Activated CD4-positive, alpha-beta T cell treated with anti-CD3 and anti-CD28 coated beads for 24 hours (primary cell): Measurements from ENCODE around the gene ZNF839.

Source experiments
- DNase-seq, 2 donors: peaks; one replicate each; pipeline ENCODE4 v3.0.0-alpha.2; 2020; ENCODE audit warnings: low read depth in 2 of 2

The ZNF839 gene

DNA sequence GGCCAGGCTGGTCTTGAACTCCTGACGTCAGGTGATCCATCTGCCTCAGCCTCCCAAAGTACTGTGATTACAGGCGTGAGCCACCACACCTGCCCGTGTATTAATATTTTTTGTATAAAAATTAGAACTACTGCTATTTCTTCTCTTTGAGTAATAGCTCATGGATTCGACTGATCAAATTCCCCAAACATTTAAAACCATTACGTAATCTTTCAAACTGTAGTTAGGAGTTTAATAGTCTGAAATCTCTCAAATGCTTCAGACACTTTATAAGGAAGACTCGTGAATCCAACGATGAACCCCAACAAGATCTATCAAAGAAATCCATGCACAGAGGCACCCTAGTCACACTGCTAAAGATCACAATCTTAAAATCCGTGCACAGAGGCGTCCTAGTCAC lies 59.3 kb downstream of the ZNF839 start:
- DNase-seq, result no peak

DNA sequence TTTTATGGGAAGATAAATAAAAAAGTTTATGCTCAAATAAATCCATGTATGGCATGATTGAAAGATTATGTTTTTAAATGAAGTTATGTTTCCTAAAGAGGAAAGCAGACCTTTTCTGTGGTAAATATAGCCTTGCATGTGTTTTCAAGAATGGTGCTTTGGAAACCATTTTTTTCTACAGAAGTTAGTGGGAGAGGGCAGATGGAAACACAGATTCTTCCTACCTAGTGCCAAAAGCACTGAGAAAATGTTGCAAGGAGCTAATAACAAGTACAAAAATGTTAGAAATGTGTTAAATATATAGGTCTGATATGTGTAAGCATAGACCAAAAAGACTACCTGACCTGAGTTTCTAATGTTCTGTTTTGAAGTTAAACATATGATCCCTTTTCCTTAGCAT lies 67.5 kb downstream of the ZNF839 start:
- no peak for DNase-seq

DNA sequence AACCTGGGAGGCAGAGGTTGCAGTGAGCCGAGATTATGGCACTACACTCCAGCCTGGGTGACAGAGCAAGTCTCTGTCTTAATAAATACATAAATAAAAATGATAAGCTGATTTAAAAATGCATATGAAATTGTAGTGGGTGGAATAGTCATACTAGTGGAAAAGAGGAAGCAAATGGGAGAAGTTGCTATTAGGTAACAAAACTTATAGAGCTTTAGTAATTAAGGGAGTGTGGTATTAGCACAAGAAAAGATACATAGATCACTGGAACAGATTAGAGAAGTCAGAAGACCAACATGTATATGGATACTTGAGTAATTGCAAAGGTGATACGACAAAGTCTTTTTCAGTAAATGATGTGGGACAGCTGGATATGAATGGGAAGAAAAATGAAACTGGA lies 69.7 kb downstream of the ZNF839 start:
- no peak for DNase-seq

DNA sequence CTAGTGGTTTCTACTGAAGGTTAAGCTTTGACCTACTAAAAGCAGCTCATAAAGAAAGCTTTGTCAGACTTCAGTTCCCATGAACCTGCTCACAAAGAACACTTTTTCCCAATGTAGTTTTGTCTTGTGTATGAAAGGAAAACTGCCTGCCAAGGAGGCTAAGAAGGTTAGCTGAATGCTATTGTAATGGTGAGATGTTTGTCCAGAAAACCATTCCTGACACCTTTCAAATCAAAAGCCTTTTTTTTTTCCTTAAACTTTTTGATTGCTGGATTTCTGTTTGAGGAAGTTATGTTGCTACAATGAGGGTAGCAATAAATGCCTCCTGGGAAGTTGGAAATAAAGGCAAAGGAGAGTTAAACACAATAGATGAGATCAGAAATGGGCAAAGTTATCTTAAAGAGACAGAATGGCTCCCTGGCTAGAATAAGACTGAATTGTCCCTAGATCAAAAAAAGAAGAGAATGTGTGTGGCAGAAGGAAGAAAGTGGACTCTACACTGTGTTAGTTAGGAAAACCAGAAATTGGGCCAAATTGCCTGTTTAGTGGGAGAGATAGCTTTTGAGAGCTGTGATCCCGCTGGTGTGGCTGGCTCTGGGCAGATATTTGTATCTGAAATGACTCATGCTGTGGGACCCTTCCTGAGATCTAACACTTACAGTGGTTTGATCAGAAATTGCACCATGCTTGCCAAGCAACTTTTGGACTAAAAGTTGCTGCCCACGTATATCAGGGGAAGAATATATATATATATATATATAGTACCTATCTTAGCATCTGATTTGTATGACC lies 70.7 kb downstream of the ZNF839 start:
- DNase-seq, result no peak
